HepG2 (cell line): ENCODE data around the gene UNC119B. TPM values are rescaled to one million over a fixed set of nuclear protein-coding genes. Genes with fewer than 3 reads are reported as not detected.

ENCODE experiments used
- BHLHE40 ChIP-seq: IDR thresholded peaks from 2 replicates; pipeline ENCODE4 v1.6.1; 2011; ENCODE audit warnings: low read length, improper control_type of control experiment
- DZIP1 ChIP-seq: sonication (generic); formaldehyde crosslinking; IDR thresholded peaks from 2 replicates; pipeline ENCODE4 v1.5.0; 2020; ENCODE audit warnings: mild to moderate bottlenecking, missing genetic modification reagents
- EHMT2 ChIP-seq: fragments of 200-600 bp; sonication (generic); IDR thresholded peaks from 2 replicates; pipeline ENCODE4 v1.7.0; 2017; ENCODE audit warnings: antibody characterized with exemption, low read depth, low read length, borderline replicate concordance
- MLXIP ChIP-seq: sonication (generic); formaldehyde crosslinking; IDR thresholded peaks from 2 replicates; pipeline ENCODE4 v1.9.0; 2021; ENCODE audit warnings: missing genetic modification reagents, borderline replicate concordance
- RFX1 ChIP-seq: fragments of 450-650 bp; IDR thresholded peaks from 2 replicates; pipeline ENCODE4 v1.6.1; 2017
- RFX5 ChIP-seq: IDR thresholded peaks from 2 replicates; pipeline ENCODE4 v1.6.1; 2011; ENCODE audit warnings: low read depth, low read length, improper control_type of control experiment
- RXRA ChIP-seq: sonication (generic); formaldehyde crosslinking; IDR thresholded peaks from 2 replicates; pipeline ENCODE4 v1.5.1; 2020; ENCODE audit warnings: missing genetic modification reagents
- TARDBP ChIP-seq: sonication (generic); formaldehyde crosslinking; IDR thresholded peaks from 2 replicates; pipeline ENCODE4 v1.8.0; 2022; ENCODE audit warnings: mild to moderate bottlenecking, missing genetic modification reagents
- THRA ChIP-seq: sonication (generic); formaldehyde crosslinking; IDR thresholded peaks from 2 replicates; pipeline ENCODE4 v1.4.0; 2020; ENCODE audit warnings: missing genetic modification reagents, borderline replicate concordance
- ZBTB46 ChIP-seq: sonication (generic); formaldehyde crosslinking; IDR thresholded peaks from 2 replicates; pipeline ENCODE4 v1.4.0; 2020; ENCODE audit warnings: mild to moderate bottlenecking, missing genetic modification reagents, borderline replicate concordance
- ZNF318 ChIP-seq: sonication (generic); formaldehyde crosslinking; IDR thresholded peaks from 2 replicates; pipeline ENCODE4 v1.4.0; 2020; ENCODE audit warnings: mild to moderate bottlenecking, missing genetic modification reagents
- ZNF709 ChIP-seq: sonication (generic); formaldehyde crosslinking; IDR thresholded peaks from 2 replicates; pipeline ENCODE4 v1.5.0; 2020; ENCODE audit warnings: mild to moderate bottlenecking, missing genetic modification reagents
- polyA plus RNA-seq, 8 experiments: library from polyadenylated mRNA; depleted of rRNA in 3 of 8; stranded (reverse) in 7 of 8; unstranded in 1 of 8; fragments of >200 nt; fragmentation: Illumina TruSeq in 4 of 8; extraction: Trizol in 4 of 8; gene quantifications; 2 replicates each; pipeline versions ENCODE4 v1.2.1 to v1.2.3, GENCODE V29; 2011 to 2016; ENCODE audit warnings: low read depth in 4 of 8, missing spikeins in 1 of 8, mixed read lengths in 1 of 8; ENCODE audit not compliant: insufficient read depth in 1 of 8
- total RNA-seq, 5 experiments: library from RNA; depleted of rRNA; stranded (reverse); fragments of >200 nt; fragmentation: Illumina TruSeq; extraction: Trizol; gene quantifications; 2 replicates each; pipeline ENCODE4 v1.2.3, GENCODE V29; 2016; ENCODE audit warnings: low read depth in 1 of 5

UNC119B gene
- total and polyA plus RNA-seq, 2 of the 13 experiments (the other 11 are each of a cell fraction or from before 2014, with no cell fraction given) = 19.6 to 19.7 TPM

GRCh38 chr12:120692524-120693033 lies 17.7 kb upstream of the UNC119B start (continued):
- TF ChIP-seq RXRA (peak; percentile 63; the same call in 1 of the 2 replicates), BHLHE40 (no peak), DZIP1 (no peak), ZNF709 (CRISPR knock-in tag) (no peak), ZBTB46 (CRISPR knock-in tag) (no peak), MLXIP (no peak), RFX1 (no peak), TARDBP (CRISPR knock-in tag) (no peak), ZNF318 (CRISPR knock-in tag) (no peak), EHMT2 (no peak), RFX5 (no peak), THRA (peak; percentile 82; the same call in 1 of the 2 replicates)
